ENCODE results near the gene AMFR. TPM values are rescaled to one million over a fixed set of nuclear protein-coding genes. Genes with fewer than 3 reads are reported as not detected.

The AMFR gene
- total RNA-seq, 6 experiments from 2014 or later = 104 to 117 (median 112) TPM

- H3K9me3 Mint-ChIP-seq = no peaks in the 10 kb centered on the region
- peak; percentile 64 for DNase-seq
- H3K27ac Mint-ChIP-seq = peak overlapping the region; percentile 38
- peaks cover 13% of the 10 kb centered on the region for H3K36me3 Mint-ChIP-seq (ENCODE audit: low read depth)
- no peak for TF ChIP-seq CTCF (IDR thresholded peaks at IDR 0.05)
- no peaks in the 10 kb centered on the region for H3K27me3 Mint-ChIP-seq (ENCODE audit: insufficient read depth)
- H3K4me3 Mint-ChIP-seq = peak overlapping the region; percentile 60
- peaks cover 39% of the 10 kb centered on the region for H3K4me1 Mint-ChIP-seq (ENCODE audit: low read depth)
These were observed 54.3 kb downstream of the AMFR start for GRCh38 chr16:56370875-56371659.

- no peak for TF ChIP-seq CTCF (IDR thresholded peaks at IDR 0.05)
- Mint-ChIP-seq H3K4me3 (peak overlapping the region; percentile 60), H3K27ac (peak overlapping the region; percentile 38), H3K4me1 (ENCODE audit: low read depth) (peaks cover 39% of the 10 kb centered on the region), H3K9me3 (no peaks in the 10 kb centered on the region), H3K36me3 (ENCODE audit: low read depth) (peaks cover 13% of the 10 kb centered on the region), H3K27me3 (ENCODE audit: insufficient read depth) (no peaks in the 10 kb centered on the region)
- DNase-seq = no peak
These were observed 55.0 kb downstream of the AMFR start for GRCh38 chr16:56370185-56370874.

DNA sequence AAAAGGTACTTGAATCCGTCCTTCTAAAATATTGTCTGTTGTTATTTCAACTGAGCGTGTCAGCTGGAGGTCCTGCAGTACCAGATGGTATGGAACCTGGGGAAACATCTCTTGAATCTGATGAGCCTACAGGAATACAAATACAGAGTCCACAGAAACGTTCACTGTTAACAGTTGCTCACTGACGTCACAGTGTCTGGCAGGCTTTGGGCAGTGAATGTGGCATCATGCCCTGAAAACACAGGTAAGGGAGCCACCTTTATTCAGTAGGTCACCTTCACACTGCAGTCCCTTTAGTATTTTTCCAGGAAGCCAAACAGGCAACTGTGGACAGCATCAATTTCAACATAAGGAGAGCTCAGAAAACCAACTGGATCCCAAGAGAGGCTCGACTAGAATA is 56.1 kb downstream of the AMFR start:
- DNase-seq = no peak
- H3K4me1 Mint-ChIP-seq (ENCODE audit: low read depth) = peaks cover 39% of the 10 kb centered on the region
- TF ChIP-seq CTCF (IDR thresholded peaks at IDR 0.05) = no peak
- H3K27ac Mint-ChIP-seq = no peak overlapping the region
- no peak overlapping the region for H3K4me3 Mint-ChIP-seq
- no peaks in the 10 kb centered on the region for H3K9me3 Mint-ChIP-seq
- peaks cover 9% of the 10 kb centered on the region for H3K36me3 Mint-ChIP-seq (ENCODE audit: low read depth)
- H3K27me3 Mint-ChIP-seq (ENCODE audit: insufficient read depth) = no peaks in the 10 kb centered on the region

GRCh38 chr16:56368545-56368944 is 56.8 kb downstream of the AMFR start:
- no peaks in the 10 kb centered on the region for H3K27me3 Mint-ChIP-seq (ENCODE audit: insufficient read depth)
- TF ChIP-seq CTCF (IDR thresholded peaks at IDR 0.05) = no peak
- no peak overlapping the region for H3K27ac Mint-ChIP-seq
- H3K4me3 Mint-ChIP-seq = no peak overlapping the region
- peaks cover 37% of the 10 kb centered on the region for H3K4me1 Mint-ChIP-seq (ENCODE audit: low read depth)
- peaks cover 6% of the 10 kb centered on the region; the same call in 1 of the 2 replicates for H3K36me3 Mint-ChIP-seq (ENCODE audit: low read depth)
- H3K9me3 Mint-ChIP-seq = no peaks in the 10 kb centered on the region
- no peak for DNase-seq

DNA sequence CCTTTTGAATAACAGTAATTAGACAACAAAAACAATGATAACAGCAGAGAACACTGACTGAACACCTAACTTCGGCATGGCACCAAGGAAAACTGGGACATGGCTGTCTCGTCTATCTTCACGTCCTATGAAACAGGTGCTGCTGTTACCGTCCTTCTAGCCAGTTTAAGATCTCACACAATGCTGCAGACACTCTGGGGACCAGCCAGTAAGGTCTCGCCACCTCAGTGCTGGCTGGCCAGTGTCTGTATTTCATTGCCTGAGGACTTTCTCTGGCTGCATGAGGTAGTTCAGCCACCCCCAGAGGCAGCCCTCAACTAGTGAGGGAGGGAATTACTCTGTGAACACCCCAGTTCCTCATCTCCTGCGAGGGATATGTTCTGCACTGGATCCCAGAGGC is 57.6 kb downstream of the AMFR start:
- TF ChIP-seq CTCF (IDR thresholded peaks at IDR 0.05) = no peak
- Mint-ChIP-seq H3K27ac (no peak overlapping the region), H3K9me3 (no peaks in the 10 kb centered on the region), H3K36me3 (ENCODE audit: low read depth) (no peaks in the 10 kb centered on the region), H3K4me3 (no peak overlapping the region), H3K27me3 (ENCODE audit: insufficient read depth) (no peaks in the 10 kb centered on the region), H3K4me1 (ENCODE audit: low read depth) (peaks cover 32% of the 10 kb centered on the region)
- DNase-seq = no peak
